ENCODE data around the gene CEP70.
"Not testable (repeated sequence)": the region's sequence is repeated elsewhere in the genome, so short reads cannot be mapped to it uniquely, and the experiment has no call there.

The CEP70 gene

DNA sequence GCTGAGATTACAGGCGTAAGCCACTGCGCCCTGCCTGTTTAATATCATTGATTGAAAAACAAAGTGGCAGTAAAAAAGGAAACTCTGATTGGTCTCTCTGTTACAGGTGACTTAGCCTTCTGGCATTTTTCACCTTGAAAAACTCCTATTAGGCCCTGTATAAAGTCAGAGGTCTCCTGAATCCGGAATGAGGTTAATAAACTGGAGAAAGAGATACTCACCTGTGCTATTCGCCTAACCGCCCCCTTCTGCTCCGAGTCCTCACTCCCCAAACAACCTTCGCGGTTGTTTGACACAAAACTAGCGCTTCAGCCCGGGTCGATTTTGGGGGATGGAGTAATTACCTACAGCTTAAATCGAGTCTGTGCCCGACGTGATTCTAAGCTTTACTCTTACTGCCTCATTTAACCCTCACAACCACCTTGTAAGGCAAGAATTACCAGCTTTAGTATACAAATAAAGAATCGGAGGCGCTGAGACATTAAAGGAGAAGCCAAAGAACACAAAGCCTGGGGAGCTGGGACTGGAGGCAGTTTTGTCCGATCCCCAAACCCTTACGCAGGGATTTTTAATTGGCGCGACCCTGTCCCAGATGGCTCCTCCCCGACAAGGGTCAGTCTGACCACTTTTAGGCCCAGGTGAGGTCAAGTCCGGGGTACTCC is 441 bp downstream of the CEP70 start:
- no peak for DNase-seq (ENCODE audit: low read depth in 3 of 3)

- no peak for DNase-seq (ENCODE audit: low read depth in 3 of 3)
Measured at GRCh38 chr3:138591392-138591791, 2.7 kb downstream of the CEP70 start.

- no peak for DNase-seq (ENCODE audit: low read depth in 3 of 3)
Measured at GRCh38 chr3:138588445-138588844, 5.6 kb downstream of the CEP70 start.

- DNase-seq (ENCODE audit: low read depth in 3 of 3), result no peak
Measured at GRCh38 chr3:138587374-138587773, 6.7 kb downstream of the CEP70 start.

GRCh38 chr3:138578961-138579574 is 15.0 kb downstream of the CEP70 start:
- no peak for DNase-seq (ENCODE audit: low read depth in 3 of 3)

GRCh38 chr3:138578141-138578540 is 15.9 kb downstream of the CEP70 start:
- DNase-seq (ENCODE audit: low read depth in 3 of 3), result no peak

DNA sequence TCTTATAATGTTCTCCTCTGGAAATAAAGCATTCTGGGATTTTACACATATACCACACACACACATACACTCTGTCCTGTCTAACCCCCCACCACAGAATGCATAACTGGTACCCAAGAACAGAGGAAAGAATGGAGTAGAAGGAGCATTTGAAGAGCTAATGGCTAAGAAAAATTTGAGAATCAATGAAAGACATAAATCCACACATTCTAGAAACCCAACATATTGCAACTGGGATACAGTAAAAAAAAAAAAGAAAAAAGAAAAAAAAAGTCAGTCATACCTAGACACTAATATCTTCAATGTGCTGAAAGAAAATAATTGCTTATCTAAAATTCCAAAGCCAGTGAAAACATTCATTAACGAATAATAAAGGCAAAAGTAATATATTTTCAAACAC is 20.9 kb downstream of the CEP70 start:
- DNase-seq (ENCODE audit: low read depth in 3 of 3), result no peak

- not testable (repeated sequence) for DNase-seq (ENCODE audit: low read depth in 3 of 3)
Measured at GRCh38 chr3:138569624-138570023, 24.4 kb downstream of the CEP70 start.

- no peak for DNase-seq (ENCODE audit: low read depth in 3 of 3)
Measured at GRCh38 chr3:138569090-138569489, 25.0 kb downstream of the CEP70 start.

DNA sequence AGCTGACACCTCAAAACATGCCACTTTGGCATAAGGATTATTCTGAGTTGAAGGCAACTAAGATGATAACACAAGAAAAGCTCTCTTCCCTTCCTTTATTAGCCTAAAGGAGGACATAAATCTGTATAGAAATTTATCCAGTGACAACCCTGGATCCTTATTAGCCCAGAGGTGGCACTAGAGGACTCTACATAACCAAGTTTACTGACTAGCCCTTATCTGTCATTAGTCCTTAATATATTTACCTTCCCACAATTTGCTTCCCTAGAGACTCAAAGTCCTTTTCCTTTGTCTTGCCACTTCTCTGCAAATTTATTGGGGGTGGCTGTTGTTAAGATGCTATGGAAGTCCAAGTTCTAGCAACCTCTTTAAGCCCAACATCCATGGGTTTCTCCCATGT is 26.7 kb downstream of the CEP70 start:
- DNase-seq (ENCODE audit: low read depth in 3 of 3), result no peak

GRCh38 chr3:138566293-138566692 is 27.8 kb downstream of the CEP70 start:
- not testable (repeated sequence) for DNase-seq (ENCODE audit: low read depth in 3 of 3)

DNA sequence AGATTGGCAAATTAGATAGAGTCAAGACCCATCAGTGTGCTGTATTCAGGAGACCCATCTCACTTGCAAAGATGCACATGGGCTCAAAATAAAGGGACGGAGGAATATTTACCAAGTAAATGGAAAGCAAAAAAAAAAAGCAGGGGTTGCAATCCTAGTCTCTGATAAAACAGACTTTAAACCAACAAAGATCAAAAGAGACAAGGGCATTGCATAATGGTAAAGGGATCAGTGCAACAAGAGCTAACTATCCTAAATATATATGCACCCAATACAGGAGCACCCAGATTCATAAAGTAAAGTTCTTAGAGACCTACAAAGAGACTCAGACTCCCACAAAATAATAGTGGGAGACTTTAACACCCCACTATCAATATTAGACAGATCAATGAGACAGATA is 31.2 kb downstream of the CEP70 start:
- not testable (repeated sequence) for DNase-seq (ENCODE audit: low read depth in 3 of 3)

DNA sequence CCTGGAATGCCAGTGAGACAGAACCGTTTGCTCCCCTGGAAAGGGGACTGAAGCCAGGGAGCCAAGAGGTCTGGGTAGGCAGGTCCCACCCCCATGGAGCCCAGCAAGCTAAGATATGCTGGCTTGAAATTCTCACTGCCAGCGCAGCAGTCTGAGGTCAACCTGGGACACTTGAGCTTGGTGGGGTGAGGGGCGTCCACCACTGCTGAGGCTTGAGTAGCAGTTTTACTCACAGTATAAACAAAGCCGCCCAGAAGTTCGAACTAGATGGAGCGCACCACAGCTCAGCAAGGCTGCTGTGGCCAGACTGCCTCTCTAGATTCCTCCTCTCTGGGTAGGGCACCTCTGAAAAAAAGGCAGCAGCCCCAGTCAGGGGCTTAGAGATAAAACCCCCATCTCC is 33.6 kb downstream of the CEP70 start:
- DNase-seq (ENCODE audit: low read depth in 3 of 3), result no peak

DNA sequence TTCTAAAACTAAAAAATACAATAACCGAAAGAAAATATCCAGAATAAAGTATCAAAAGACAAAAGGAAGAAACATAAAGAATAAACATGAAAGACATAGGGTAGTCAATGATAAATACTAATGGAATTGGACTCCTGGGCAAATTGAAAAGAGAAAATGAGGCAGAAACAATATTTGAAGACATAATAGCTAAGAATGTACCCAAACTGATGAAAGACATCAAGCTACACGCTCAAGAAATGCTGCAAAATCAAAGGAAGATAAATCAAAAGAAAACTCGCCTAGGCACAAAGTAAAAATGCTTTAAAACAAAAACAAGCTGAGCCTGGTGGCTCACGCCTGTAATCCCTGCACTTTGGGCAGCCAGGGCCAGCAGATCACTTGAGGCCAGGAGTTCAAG is 34.9 kb downstream of the CEP70 start:
- DNase-seq (ENCODE audit: low read depth in 3 of 3), result no peak

GRCh38 chr3:138554775-138555174 is 39.3 kb downstream of the CEP70 start:
- DNase-seq (ENCODE audit: low read depth in 3 of 3), result not testable (repeated sequence)

DNA sequence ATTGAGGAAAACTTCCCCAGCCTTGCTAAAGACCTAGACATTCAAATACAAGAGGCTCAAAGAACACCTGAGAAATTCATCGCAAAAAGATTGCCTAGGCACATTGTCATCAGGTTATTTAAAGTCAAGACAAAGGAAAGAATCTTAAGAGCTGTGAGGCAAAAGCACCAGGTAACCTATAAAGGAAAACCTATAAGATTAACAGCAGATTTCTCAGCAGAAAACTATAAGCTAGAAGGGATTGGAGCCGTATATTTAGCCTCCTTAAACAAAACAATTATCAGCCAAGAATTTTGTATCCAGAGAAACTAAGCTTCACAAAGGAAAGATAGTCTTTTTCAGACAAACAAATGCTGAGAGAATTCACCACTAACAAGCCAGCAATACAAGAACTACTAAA is 43.1 kb downstream of the CEP70 start:
- not testable (repeated sequence) for DNase-seq (ENCODE audit: low read depth in 3 of 3)

DNA sequence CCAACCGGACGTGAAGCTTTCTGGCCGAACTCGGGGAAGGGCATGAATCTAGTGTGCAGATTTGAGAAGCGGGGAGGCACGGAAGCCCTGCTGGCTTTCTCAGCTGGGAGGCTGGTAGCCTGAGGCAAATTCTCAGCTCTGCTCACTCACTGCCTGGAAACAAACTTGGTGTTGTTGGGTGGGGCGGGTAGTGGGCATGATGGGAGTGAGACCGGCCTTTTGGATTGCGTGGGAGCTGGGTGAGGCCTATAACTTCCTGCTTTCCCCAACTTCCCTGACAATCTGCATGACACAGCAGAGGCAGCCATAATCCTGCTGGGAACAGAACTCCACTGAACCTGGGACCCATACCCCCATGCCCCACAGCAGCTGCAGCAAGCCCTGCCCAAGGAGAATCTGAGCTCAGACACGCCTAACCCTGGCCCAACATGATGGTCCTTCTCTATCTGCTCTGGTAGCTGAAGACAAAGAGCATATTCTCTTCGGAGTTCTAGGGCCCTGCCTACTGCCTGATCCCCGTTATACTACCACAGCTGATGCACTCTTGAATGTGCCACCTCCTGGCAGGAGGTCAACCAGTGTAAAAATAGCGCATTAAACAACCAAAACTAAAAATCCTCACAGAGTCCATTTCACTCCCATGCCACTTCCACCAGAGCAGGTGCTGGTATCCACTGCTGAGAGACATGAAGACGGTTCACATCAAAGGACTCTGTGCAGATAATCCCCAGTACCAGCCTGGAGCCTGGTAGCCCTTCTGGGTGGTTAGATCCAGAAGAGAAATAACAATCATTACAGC is 44.7 kb downstream of the CEP70 start:
- no peak for DNase-seq (ENCODE audit: low read depth in 3 of 3)

DNA sequence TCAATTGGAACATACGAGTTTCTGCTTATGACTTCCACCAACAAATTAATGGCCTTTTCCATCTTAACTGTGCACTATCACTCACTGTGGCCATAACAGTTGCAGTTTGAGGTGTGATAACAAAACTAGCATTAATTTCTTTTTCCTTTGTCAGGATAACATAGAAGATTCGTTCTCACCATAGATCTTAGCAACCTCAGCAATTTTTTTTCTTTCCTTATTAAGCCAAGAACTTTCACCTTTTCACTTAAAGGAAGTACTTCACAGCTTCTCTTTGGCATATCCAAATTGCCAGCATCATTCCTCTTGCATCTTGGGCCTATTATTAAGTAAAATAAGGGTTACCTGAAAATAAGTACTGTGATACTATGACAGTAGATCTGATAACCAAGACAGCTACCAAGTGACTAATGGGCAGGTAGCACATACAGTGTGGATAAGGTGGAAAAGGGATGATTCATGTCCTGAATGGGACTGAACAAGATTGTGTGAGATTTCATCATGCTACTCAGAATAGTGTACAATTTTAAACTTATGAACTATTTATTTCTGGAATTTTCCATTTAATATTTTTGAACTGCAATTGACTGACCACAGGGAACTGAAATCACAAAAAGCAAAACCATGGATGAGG is 46.6 kb downstream of the CEP70 start:
- no peak for DNase-seq (ENCODE audit: low read depth in 3 of 3)

- DNase-seq (ENCODE audit: low read depth in 3 of 3), result no peak
Measured at GRCh38 chr3:138544546-138544945, 49.5 kb downstream of the CEP70 start.

DNA sequence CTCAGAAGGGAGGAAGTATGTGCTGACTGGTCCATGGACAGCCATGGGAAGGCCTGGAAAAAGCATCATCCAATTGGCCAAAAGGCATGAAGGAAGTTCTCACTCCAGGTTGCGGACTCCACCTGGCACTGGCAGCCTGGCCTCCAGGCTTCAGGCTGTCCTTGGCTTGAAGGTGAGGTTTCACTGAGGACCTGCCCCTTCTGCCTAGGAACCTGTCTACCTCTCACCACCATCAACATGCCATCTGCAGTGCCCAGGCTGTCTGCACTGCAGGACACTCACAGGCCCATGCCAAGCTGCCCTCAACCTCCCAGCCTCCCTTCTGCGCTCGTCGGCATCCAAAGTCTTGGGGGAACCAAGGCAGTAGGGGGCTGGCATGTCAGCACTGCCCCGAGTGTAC is 51.1 kb downstream of the CEP70 start:
- no peak for DNase-seq (ENCODE audit: low read depth in 3 of 3)

DNA sequence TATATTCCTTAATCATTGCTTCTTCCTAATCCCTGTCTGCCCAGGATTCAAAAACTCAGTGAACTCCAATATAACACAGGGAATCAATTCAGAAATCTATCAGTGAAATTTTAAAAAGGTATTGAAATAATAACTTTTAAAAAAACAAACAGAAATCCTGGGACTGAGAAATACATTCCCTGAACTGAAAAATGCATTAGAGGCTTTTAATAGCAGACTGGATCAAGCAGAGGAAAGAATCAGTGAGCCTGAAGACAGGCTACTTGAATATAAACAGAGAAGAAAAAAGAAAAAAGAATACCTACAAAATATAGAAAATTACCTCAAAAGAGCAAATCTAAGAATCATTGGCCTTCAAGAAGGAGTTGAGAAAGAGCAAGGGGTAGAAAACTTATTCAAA is 54.7 kb downstream of the CEP70 start:
- no peak for DNase-seq (ENCODE audit: low read depth in 3 of 3)

DNA sequence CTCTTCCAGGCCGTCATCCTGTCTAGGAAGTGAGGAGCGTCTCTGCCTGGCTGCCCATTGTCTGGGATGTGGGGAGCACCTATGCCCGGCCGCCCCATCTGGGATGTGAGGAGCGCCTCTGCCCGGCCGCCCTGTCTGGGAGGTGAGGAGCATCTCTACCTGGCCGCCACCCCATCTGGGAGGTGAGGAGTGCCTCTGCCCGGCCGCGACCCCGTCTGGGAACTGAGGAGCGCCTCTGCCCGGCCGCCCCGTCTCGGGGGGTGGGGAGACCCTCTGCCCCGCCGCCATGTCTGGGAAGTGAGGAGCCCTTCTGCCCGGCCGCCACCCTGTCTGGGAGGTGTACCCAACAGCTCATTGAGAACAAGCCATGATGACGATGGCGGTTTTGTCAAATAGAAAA is 72.6 kb downstream of the CEP70 start:
- not testable (repeated sequence) for DNase-seq (ENCODE audit: low read depth in 3 of 3)
